ENCODE measurements around the gene H2BK1. TPM values are rescaled to one million over a fixed set of nuclear protein-coding genes. Genes with fewer than 3 reads are reported as not detected.

H2BK1 gene
- total and polyA plus RNA-seq, 7 donors = not detected

GRCh38 chr7:151237244-151238189 lies 27.2 kb upstream of the H2BK1 start:
- 93 to 94% methylated on average over 44 of the region's 44 CpGs for WGBS, 2 donors
- Histone ChIP-seq H3K4me3 (no peak overlapping the region), H3K36me3 (peaks cover 0 to 77% (median 48%) of the 10 kb centered on the region in 4 donors), H3K4me1 (peaks cover 0 to 18% (median 14%) of the 10 kb centered on the region in 4 donors), H3K27ac (no peak overlapping the region), H3K27me3 (no peaks in the 10 kb centered on the region), H3K9me3 (no peaks in the 10 kb centered on the region)
- peak; percentile 64 for DNase-seq
- TF ChIP-seq CTCF (IDR thresholded peaks at IDR 0.05) (no peak), POLR2A (IDR thresholded peaks at IDR 0.05) (no peak), POLR2AphosphoS5 (IDR thresholded peaks at IDR 0.05) (no peak)
- intact Hi-C loops (cut with DNase I) = no loop called here

- Histone ChIP-seq H3K27ac (no peak overlapping the region), H3K9me3 (no peaks in the 10 kb centered on the region), H3K4me3 (no peak overlapping the region), H3K4me1 (peaks cover 0 to 25% (median 20%) of the 10 kb centered on the region in 4 donors), H3K27me3 (no peaks in the 10 kb centered on the region), H3K36me3 (peaks cover 0 to 66% (median 39%) of the 10 kb centered on the region in 4 donors)
- TF ChIP-seq CTCF (IDR thresholded peaks at IDR 0.05) = no peak
- WGBS, 2 donors = 93 to 94% methylated on average over 13 of the region's 13 CpGs
- intact Hi-C loops (cut with DNase I) = no loop called here
- no peak for DNase-seq
These were observed 26.1 kb upstream of the H2BK1 start for GRCh38 chr7:151236406-151236805.

GRCh38 chr7:151235091-151235787 lies 25.0 kb upstream of the H2BK1 start:
- Histone ChIP-seq H3K27ac (no peak overlapping the region), H3K9me3 (no peaks in the 10 kb centered on the region), H3K4me1 (peaks cover 0 to 25% (median 21%) of the 10 kb centered on the region in 4 donors), H3K27me3 (no peaks in the 10 kb centered on the region), H3K36me3 (peaks cover 0 to 55% (median 32%) of the 10 kb centered on the region in 4 donors), H3K4me3 (no peak overlapping the region)
- intact Hi-C loops (cut with DNase I) = no loop called here
- TF ChIP-seq POLR2A (IDR thresholded peaks at IDR 0.05) (no peak), CTCF (IDR thresholded peaks at IDR 0.05) (no peak), POLR2AphosphoS5 (IDR thresholded peaks at IDR 0.05) (no peak), EP300 (IDR thresholded peaks at IDR 0.05) (no peak)
- WGBS, 2 donors = 94 to 95% methylated on average over 28 of the region's 28 CpGs
- peak; percentile 67 for DNase-seq

- H3K27ac ChIP-seq = peak overlapping the region in 3 of 4 donors; percentile 83 to 93 (median 87)
- no peak for TF ChIP-seq EP300 (IDR thresholded peaks at IDR 0.05)
- no peak for TF ChIP-seq POLR2AphosphoS5 (IDR thresholded peaks at IDR 0.05)
- TF ChIP-seq CTCF (IDR thresholded peaks at IDR 0.05) = no peak
- TF ChIP-seq POLR2A (IDR thresholded peaks at IDR 0.05) = no peak
- no peak overlapping the region for H3K4me3 ChIP-seq
- no peaks in the 10 kb centered on the region for H3K27me3 ChIP-seq
- H3K9me3 ChIP-seq = no peaks in the 10 kb centered on the region
- H3K36me3 ChIP-seq = peaks cover 0 to 41% (median 21%) of the 10 kb centered on the region in 4 donors
- intact Hi-C loops (cut with DNase I) = no loop called here
- peak; percentile 61 for DNase-seq
- H3K4me1 ChIP-seq = peaks cover 0 to 25% (median 21%) of the 10 kb centered on the region in 4 donors
- 85 to 89% methylated on average over 9 of the region's 9 CpGs for WGBS, 2 donors
These were observed 23.5 kb upstream of the H2BK1 start for GRCh38 chr7:151233804-151234203.

Measured in sigmoid colon (tissue), 7 donors.